Panc1 (cell line): ENCODE results near the gene CST1.

ENCODE experiments used
- POLR2AphosphoS5 ChIP-seq: IDR thresholded peaks from 2 replicates; pipeline ENCODE4 v1.6.1; 2012; ENCODE audit warnings: mild to moderate bottlenecking, low read depth, low read length, moderate library complexity
- SIN3A ChIP-seq: IDR thresholded peaks from 2 replicates; pipeline ENCODE4 v1.6.1; 2012; ENCODE audit warnings: low read depth, mild to moderate bottlenecking, low read length, moderate library complexity, borderline replicate concordance; ENCODE audit not compliant: insufficient read depth
- TCF7L2 ChIP-seq: IDR thresholded peaks from 2 replicates; pipeline ENCODE4 v1.6.1; 2011; ENCODE audit warnings: mild to moderate bottlenecking, low read depth, low read length, inconsistent platforms
- TF ChIP-seq, protein P1 (sequence below): fragments of 450-650 bp; IDR thresholded peaks from 2 replicates; pipeline ENCODE4 v1.5.1; 2017; ENCODE audit warnings: mild to moderate bottlenecking
- TF ChIP-seq, protein P2 (sequence below), 2 experiments: IDR thresholded peaks; 2 replicates each; pipeline ENCODE4 v1.6.1; 2011 to 2012; ENCODE audit warnings: low read depth in 2 of 2, control low read depth in 1 of 2, low read length in 1 of 2, mild to moderate bottlenecking in 1 of 2, moderate library complexity in 1 of 2; ENCODE audit not compliant: insufficient read depth in 1 of 2

GRCh38 chr20:23700931-23701330 lies 49.8 kb downstream of the CST1 start:
- TF ChIP-seq, protein P1, sequence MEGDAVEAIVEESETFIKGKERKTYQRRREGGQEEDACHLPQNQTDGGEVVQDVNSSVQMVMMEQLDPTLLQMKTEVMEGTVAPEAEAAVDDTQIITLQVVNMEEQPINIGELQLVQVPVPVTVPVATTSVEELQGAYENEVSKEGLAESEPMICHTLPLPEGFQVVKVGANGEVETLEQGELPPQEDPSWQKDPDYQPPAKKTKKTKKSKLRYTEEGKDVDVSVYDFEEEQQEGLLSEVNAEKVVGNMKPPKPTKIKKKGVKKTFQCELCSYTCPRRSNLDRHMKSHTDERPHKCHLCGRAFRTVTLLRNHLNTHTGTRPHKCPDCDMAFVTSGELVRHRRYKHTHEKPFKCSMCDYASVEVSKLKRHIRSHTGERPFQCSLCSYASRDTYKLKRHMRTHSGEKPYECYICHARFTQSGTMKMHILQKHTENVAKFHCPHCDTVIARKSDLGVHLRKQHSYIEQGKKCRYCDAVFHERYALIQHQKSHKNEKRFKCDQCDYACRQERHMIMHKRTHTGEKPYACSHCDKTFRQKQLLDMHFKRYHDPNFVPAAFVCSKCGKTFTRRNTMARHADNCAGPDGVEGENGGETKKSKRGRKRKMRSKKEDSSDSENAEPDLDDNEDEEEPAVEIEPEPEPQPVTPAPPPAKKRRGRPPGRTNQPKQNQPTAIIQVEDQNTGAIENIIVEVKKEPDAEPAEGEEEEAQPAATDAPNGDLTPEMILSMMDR, result no peak
- TF ChIP-seq POLR2AphosphoS5 (no peak), SIN3A (no peak), TCF7L2 (no peak)
- TF ChIP-seq, protein P2, sequence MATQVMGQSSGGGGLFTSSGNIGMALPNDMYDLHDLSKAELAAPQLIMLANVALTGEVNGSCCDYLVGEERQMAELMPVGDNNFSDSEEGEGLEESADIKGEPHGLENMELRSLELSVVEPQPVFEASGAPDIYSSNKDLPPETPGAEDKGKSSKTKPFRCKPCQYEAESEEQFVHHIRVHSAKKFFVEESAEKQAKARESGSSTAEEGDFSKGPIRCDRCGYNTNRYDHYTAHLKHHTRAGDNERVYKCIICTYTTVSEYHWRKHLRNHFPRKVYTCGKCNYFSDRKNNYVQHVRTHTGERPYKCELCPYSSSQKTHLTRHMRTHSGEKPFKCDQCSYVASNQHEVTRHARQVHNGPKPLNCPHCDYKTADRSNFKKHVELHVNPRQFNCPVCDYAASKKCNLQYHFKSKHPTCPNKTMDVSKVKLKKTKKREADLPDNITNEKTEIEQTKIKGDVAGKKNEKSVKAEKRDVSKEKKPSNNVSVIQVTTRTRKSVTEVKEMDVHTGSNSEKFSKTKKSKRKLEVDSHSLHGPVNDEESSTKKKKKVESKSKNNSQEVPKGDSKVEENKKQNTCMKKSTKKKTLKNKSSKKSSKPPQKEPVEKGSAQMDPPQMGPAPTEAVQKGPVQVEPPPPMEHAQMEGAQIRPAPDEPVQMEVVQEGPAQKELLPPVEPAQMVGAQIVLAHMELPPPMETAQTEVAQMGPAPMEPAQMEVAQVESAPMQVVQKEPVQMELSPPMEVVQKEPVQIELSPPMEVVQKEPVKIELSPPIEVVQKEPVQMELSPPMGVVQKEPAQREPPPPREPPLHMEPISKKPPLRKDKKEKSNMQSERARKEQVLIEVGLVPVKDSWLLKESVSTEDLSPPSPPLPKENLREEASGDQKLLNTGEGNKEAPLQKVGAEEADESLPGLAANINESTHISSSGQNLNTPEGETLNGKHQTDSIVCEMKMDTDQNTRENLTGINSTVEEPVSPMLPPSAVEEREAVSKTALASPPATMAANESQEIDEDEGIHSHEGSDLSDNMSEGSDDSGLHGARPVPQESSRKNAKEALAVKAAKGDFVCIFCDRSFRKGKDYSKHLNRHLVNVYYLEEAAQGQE (IDR thresholded peaks at IDR 0.05; ENCODE audit: insufficient read depth in 1 of 2, low read depth in 2 of 2, low read length in 1 of 2), result no peak
